Lung (tissue), 12 donors: Measurements from ENCODE around the gene FRMD4A. TPM values are rescaled to one million over a fixed set of nuclear protein-coding genes. Genes with fewer than 3 reads are reported as not detected.

Source experiments
- ATAC-seq: fragments of 200-7000 bp; cut with Tn5 transposase; one replicate; pipeline ENCODE4 v1.9.1; 2020; ENCODE audit warnings: moderate number of reproducible peaks; ENCODE audit not compliant: insufficient read depth, low FRiP score
- DNase-seq, 3 donors: peaks; one replicate each; pipeline ENCODE4 v3.0.0-alpha.2; 2013 to 2017
- H3K27ac ChIP-seq, 2 donors: one replicate each; pipeline ENCODE4 v1.5.1; 2013; ENCODE audit warnings: mild to moderate bottlenecking in 2 of 2, moderate library complexity in 2 of 2, control low read depth in 1 of 2, inconsistent platforms in 1 of 2, low read depth in 1 of 2, low read length in 1 of 2
- H3K27me3 ChIP-seq, 3 donors: one replicate each; pipeline ENCODE4 v1.5.1; 2013; ENCODE audit warnings: low read length in 2 of 3; ENCODE audit not compliant: control insufficient read depth in 3 of 3, insufficient read depth in 3 of 3
- H3K36me3 ChIP-seq, 4 donors: one replicate each; pipeline ENCODE4 v1.5.1; 2013; ENCODE audit warnings: low read length in 4 of 4, mild to moderate bottlenecking in 1 of 4, moderate library complexity in 1 of 4; ENCODE audit not compliant: control insufficient read depth in 4 of 4, insufficient read depth in 4 of 4
- H3K4me1 ChIP-seq, 5 donors: one replicate each; pipeline ENCODE4 v1.5.1; 2013; ENCODE audit warnings: low read length in 5 of 5, mild to moderate bottlenecking in 2 of 5, moderate library complexity in 1 of 5; ENCODE audit not compliant: control insufficient read depth in 5 of 5, insufficient read depth in 5 of 5
- H3K4me3 ChIP-seq: one replicate; pipeline ENCODE4 v1.5.1; 2013; ENCODE audit warnings: mild to moderate bottlenecking, control low read depth, moderate library complexity
- H3K9ac ChIP-seq, 2 donors: one replicate each; pipeline ENCODE4 v1.5.1; 2013; ENCODE audit warnings: low read length in 2 of 2, control low read depth in 1 of 2; ENCODE audit not compliant: insufficient read depth in 1 of 2
- H3K9me3 ChIP-seq, 4 donors: one replicate each; pipeline ENCODE4 v1.5.1; 2013; ENCODE audit warnings: low read length in 3 of 4, mild to moderate bottlenecking in 1 of 4, moderate library complexity in 1 of 4; ENCODE audit not compliant: control insufficient read depth in 4 of 4, insufficient read depth in 3 of 4
- CTCF ChIP-seq: IDR thresholded peaks from 2 replicates; pipeline ENCODE4 v1.5.1; 2012; ENCODE audit warnings: mild to moderate bottlenecking; ENCODE audit errors: control extremely low read depth, extremely low read depth
- WGBS, 2 donors: extraction: QIAGEN DNeasy Blood & Tissue Kit; methylation state at CpG; one replicate each; pipeline ENCODE4 v1.1.7; 2013; 5-methylcytosine and 5-hydroxymethylcytosine counted together
- polyA plus RNA-seq, 2 donors: library from polyadenylated mRNA; stranded (reverse); fragments of 200-250 nt; gene quantifications; one replicate each; pipeline ENCODE4 v1.2.1, GENCODE V29; 2013
- total RNA-seq, 2 donors: library from RNA; depleted of rRNA in 1 of 2; stranded (reverse); fragments of >200 nt in 1 of 2; gene quantifications; one replicate each; pipeline ENCODE4 v1.2.1, GENCODE V29; 2014 to 2021
- donor health status: control.
- donor health status: control.
- donor health status: Bipolar disorder and iron deficiency.
- donor health status: healthy.
- donor health status: DM: yes; HTN: yes; CAD: no.

Gene FRMD4A
- total and polyA plus RNA-seq, 4 donors: 12.0 to 64.5 (median 29.3) TPM

- Histone ChIP-seq H3K9me3 (peaks cover 0 to 3% (median 0%) of the 10 kb centered on the region in 4 donors), H3K4me3 (no peak overlapping the region), H3K9ac (no peak overlapping the region), H3K27me3 (peaks cover 0 to 2% (median 0%) of the 10 kb centered on the region in 3 donors), H3K4me1 (no peaks in the 10 kb centered on the region), H3K27ac (no peak overlapping the region), H3K36me3 (no peaks in the 10 kb centered on the region)
- 81 to 89% methylated on average over 8 of the region's 8 CpGs for WGBS, 2 donors
- ATAC-seq (no peak), DNase-seq (no peak)
- TF ChIP-seq CTCF: no peak
These were observed 230.8 kb downstream of the FRMD4A start for GRCh38 chr10:14099885-14100284.

GRCh38 chr10:14093730-14094484 lies 236.8 kb downstream of the FRMD4A start:
- no peak for ATAC-seq
- H3K9ac ChIP-seq: no peak overlapping the region

GRCh38 chr10:14092799-14093198 lies 237.9 kb downstream of the FRMD4A start:
- Histone ChIP-seq H3K4me1 (peaks cover 0 to 11% (median 2%) of the 10 kb centered on the region in 5 donors), H3K27me3 (peaks cover 0 to 2% (median 0%) of the 10 kb centered on the region in 3 donors), H3K27ac (no peak overlapping the region), H3K9me3 (no peaks in the 10 kb centered on the region), H3K36me3 (no peaks in the 10 kb centered on the region), H3K9ac (no peak overlapping the region), H3K4me3 (no peak overlapping the region)
- no peak for TF ChIP-seq CTCF
- WGBS, 2 donors: 90 to 95% methylated on average over 5 of the region's 5 CpGs
- ATAC-seq (no peak), DNase-seq (no peak)

More at GRCh38 chr10:14093730-14094484, 236.8 kb downstream of the FRMD4A start:
- Histone ChIP-seq H3K4me1 (peaks cover 0 to 11% (median 0%) of the 10 kb centered on the region in 5 donors), H3K9me3 (no peaks in the 10 kb centered on the region), H3K4me3 (no peak overlapping the region), H3K27me3 (peaks cover 0 to 2% (median 0%) of the 10 kb centered on the region in 3 donors), H3K36me3 (no peaks in the 10 kb centered on the region), H3K27ac (no peak overlapping the region)
- WGBS, 2 donors: 66 to 72% methylated on average over 14 of the region's 14 CpGs
- TF ChIP-seq CTCF: no peak
- peak; percentile 22 to 81 (median 81) for DNase-seq
